ENCODE results near the gene TEN1.
A peak's percentile ranks its signal among the peaks of the same experiment; 100 is the strongest.
"Not testable (repeated sequence)": the region's sequence is repeated elsewhere in the genome, so short reads cannot be mapped to it uniquely, and the experiment has no call there.

TEN1 gene, protein sequence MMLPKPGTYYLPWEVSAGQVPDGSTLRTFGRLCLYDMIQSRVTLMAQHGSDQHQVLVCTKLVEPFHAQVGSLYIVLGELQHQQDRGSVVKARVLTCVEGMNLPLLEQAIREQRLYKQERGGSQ

DNA sequence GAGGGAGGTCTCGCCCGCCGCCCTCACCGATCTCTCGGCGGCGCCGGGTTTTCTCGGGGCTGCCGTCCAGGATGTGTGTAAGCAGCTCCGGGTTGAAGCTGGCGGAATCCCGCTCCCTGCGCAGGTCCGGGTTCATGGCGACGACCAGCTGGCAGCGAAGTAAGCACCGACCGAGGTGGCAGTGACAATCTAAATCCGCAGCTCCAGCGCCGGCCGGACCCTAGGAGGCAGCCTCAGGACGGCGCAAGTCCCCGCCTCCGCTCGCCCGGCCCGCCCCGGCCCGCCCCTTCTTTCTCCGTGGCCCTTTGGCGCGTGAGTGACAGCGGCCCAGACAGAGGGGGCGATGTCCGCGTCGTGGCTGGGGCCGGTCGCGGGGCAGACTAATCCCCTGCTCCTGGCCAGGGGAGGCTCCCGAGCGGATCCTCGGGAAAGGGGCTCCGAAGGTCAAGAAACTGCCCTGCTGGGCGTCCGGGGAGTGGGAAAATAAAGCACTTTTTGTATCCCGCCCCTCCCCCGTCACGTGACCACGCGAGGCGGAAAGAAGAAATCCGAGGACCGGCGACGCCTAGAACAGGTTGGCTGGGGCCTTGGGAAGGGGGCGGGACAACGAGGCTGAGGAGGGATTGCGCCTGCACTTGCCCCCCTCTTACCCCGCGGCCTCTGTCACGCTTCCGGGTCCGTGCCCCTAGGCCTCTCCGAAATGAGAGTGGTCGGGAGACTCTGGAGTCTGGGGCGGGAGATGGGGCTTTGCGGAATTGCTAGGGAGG lies at the start of gene TEN1, which contains the start of gene ACOX1:
Gene TEN1 (plus strand): TSS at position 303 of the 767 bp plus-strand sequence. CDS start 6,953 bp downstream, outside the sequence.
Gene ACOX1 (minus strand): TSS at position 229 of the 767 bp plus-strand sequence. CDS start 93 bp downstream, at position 136.
- DNase-seq: peak; percentile 90

DNA sequence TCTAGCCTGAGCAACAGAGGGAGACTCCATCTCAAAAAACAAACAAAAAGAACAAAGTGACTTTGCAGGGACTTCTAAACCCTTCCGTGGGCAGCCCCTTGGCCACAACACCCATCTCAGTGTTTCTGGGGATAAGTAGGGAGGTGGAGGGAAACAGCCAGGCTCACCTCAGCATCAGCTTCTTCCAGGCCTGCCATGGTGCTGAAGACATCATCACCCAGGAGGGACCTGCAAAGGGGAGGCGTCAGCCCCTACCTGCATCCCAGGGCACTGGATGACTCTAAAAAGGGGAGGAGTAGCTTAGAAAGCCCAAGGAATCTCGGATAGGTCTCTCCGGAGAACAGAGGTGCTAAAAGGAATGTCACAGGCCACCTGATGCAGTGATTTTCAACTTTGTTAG lies 48.0 kb upstream of the TEN1 start:
- DNase-seq: no peak

DNA sequence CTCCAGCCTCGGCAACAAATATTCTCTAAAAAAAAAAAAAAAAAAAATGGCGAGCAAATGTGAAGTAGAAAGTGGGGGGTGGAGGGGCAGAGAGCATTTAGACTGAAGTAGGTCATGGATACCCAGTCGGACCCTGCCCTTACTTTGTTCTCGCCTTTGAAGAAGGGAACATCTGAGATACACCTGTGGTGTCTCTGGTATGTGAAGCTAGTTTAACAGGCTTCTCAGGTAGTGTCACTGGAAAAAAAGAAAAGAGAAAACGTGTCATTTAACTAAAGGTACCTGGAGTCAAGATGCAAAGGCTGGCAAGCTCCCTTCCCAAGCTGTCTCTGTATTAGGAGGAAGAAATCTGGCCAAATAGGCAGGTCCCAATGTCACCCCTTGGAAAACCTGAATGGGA lies 46.2 kb upstream of the TEN1 start:
- DNase-seq: no peak

DNA sequence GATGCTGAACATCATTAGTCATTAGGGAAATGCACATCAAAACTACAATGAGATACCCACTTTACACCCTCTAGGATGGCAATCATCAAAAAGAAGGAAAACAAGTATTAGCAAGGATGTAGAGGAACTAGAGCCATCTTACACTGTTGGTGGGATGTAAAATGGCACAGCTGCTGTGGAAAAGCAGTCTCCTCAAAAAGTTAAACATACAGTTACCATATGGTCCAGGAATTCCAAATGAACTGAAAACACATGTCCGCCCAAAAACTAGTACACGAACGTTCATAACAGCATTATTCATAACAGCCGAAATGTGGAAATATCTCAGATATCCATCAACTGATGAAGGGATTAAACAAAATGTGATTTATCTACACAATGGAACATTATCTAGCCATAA lies 45.2 kb upstream of the TEN1 start:
- no peak for DNase-seq

DNA sequence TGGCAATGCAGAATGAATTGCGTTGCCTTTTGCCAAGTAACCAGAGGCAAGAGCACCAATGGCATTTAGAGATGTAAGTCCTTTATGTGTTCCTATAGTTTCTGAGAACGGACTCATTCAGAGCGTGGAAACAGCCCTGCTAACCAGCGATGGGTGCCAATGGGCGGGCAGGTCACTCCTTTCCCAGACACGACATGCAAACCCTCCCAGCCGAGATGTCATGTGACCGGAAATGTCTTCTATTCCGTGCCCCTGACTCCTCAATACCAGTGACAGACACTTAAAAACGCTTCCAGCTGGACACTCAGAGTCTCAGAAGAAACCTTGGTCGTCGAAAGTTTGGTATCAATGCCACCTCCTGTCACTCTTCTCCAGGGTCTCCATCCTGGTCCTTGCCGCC lies 41.4 kb upstream of the TEN1 start:
- DNase-seq: no peak

DNA sequence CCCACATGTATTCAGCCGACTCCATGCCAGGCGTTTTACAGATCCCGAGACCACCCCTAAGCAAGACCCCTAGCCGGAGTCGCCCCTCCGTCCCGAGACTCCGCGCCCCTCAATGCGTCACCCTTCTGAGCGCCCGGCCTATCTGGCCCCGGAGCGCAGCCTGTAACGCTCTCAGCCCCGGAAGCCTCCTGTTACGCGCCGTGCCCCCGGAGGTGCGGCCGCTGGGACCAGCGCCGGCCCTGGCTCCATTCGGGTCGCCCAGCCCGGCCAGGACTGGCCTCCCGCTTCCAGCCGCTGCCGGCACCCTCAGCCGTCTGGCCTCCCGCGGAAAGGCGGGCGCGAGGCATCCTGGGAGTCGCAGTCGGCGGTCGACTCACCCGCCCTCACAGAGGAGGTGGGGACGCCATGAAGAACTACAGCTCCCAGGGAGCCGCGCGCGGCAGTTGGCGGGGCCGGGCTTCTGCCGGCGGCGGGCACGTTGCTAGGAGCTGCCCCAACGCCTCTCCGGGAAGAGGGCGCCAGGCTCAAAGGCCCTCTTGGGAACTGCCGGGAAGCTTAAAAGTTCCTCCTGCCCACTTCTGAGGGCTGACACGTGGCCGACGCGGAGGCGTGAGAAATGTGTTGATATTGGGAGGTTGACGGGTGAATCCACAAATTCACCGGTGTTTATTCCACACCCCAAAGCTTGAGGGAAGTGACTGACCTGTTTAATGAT lies 38.2 kb upstream of the TEN1 start, which contains the start of gene FBF1:
Gene FBF1 (minus strand): TSS at position 316 of the 715 bp plus-strand sequence. CDS start 2,893 bp downstream, outside the sequence.
- peak; percentile 82 for DNase-seq

DNA sequence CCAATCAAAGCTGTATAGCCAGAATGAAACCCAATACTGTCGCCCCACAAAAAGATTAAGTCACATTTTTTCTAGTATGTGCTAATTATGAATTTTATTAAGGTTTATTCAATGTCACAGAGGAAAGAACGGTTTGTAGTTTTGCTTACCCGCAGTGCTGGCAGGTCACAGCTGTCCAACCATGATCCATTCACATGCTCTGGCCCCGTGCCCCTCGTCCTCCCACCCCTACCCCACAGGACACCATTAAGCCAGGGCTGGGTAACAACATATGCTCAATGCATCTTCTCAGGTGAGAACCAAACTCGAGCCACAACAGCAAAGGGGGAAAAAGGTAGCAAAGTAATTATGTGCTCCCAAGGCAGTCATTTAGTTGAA lies 37.6 kb upstream of the TEN1 start:
- DNase-seq: no peak

DNA sequence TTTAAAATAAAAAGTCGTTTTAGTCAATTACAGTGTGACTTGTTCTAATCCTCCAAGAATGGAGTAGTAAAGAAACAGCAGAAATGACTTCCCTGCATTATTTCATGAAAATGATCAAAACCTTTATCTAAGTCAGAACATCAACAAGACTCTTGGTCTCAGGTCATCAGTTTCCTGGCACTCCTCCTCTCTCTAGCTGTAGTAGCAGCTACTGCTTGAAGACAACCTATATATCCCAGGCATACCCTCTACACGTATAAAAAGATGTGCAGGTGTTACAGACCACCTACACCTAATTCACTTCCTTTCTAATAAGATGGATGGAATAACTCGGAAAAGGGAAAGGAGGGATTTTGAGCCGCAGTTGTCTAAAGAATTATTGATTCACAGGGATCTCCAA lies 36.6 kb upstream of the TEN1 start:
- DNase-seq: no peak

DNA sequence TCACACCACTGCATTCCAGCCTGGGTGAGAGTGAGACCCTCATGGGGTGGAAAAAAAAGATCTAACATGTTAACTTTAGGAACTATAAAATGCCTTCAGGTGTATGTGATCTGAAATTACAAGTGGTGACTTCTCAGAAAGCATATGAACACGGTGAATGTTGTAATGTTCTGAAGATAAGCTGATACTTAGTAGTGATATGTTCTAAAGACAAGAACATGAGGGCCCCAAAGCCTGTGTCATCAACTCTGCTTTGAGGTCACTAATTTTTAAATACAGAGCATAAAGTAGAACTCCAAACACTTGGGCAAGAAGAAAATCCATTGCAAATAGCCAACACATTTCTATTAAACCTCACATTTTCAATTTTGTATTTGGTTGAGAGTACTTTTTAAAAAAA lies 35.5 kb upstream of the TEN1 start:
- DNase-seq: no peak

DNA sequence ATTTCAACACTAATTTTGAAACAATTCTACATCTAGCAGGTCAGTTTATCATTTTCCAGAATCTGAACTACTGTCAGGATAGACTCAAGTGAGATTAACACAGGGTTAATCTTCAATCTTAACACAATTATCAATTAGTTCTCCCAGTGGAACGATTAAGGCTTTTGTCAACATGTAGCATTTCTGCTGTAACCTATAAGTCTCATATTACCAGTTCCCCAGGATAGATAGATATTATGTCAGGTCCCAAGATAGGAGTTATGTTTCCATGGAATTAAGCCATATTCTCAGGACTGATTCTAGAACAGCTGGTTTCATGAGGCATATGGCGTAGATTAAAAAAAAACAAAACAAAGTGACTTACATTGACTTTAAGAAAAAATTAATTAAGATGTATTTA lies 33.8 kb upstream of the TEN1 start:
- DNase-seq: no peak

DNA sequence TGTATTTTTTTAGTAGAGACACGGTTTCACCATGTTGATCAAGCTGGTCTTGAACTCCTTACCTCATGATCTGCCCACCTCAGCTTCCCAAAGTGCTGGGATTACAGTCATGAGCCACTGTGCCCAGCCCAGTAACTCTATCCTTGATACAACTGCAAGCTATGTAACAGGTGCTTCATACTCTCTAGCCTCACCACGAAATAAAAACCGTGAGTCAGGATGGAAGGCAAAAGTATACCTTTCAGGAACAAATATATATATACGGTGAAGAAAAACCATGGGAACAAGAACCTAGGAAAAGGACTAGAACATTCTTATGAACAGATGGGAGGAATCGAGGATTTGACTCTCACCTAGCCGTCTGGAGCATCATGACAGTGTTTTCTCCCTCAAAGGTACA lies 28.6 kb upstream of the TEN1 start:
- DNase-seq: no peak

DNA sequence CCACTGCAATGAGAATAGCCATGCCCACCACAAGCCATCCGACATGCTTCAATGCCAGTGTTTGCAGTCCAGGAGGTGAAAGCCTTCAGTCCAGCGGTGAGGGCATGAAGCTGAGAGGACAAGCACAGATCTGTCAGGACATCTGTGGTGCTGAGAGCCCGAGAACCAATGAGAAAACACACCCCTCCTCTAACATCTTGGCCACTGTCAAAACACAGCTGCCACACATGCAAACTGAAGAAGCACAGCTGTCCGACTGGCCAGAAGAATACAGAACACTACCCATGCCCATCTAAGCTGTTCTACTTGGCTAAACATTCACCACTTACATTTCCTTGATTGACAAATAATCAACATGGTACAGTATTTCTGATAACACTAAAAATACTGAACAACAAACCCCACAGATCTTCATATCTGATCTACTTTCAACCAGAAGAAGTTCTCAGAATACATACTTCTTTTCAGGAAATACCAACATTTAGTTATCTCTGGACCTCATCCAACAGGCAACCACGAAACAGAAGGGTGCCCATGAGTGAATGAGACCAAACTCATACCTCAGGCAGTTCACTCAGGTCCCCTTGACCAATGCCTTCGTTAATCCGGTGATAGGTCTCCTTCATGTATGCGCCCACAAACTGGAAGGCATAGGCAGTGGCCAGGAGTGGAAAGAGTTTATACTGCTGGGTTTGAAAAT lies 28.0 kb upstream of the TEN1 start:
- no peak for DNase-seq

DNA sequence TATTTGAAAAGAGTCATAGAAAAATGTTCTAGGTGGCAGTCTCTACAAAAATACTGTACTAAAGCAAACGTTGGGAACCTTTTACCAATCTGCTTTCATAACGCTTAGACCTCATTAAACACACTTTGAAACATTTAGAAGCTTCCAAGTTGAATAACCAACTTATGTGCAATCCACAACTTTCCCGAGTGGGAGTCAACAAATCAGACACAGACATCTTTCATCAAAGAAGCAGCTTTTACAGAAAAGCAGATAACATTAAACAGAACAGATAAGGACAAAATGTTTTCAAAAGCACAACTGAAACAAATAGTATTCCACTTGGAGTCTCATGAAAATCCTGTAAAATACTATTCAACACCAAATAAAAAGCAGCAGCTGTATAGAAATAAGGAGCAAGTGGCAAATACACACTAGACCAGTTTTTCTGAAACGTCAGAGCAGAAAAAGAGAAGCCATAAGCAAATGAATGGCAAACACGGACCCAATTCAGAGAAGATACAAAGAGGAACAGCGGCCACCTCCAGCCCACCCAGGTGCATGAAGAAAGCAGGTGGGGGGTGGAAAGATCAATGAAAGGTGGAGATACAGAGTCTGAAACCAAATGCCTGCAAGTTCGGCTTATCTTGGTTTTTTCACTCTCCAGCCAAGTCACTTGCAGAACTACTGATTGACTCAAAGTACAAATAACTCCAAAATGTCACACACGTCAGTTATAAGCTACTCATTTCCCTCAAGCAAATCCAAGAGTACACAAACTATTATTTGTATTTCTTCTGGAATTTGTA lies 19.8 kb upstream of the TEN1 start:
- no peak for DNase-seq

DNA sequence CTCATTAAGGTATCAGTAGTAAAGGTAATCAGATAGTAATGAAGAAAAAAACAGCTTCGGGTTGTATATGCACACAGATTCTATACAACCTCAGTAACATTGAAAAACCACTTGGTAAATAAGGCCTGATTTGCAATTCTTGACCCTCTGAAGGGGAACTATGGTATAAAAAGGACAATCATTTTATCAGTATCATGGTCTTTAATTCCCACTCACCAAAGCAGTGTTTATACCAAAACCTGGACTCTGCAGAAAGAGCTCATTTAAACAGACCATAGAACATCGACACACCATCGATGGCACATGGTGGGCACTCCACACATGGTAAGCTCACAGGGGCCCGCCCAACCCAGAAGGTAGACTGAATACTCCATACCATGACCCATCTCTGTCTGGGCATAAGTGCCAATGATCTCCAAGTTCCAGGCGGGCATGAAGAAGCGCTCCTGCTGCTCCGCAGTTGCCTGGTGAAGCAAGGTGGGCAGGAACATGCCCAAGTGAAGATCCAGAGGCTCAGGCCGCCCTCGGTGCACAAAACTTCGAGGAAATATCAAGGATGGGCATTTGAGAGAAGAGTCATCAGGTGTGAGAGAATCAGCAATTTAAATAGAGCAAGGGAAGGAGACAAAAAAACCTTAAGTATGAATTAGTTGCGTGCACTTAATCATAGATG lies 19.1 kb upstream of the TEN1 start:
- no peak for DNase-seq

DNA sequence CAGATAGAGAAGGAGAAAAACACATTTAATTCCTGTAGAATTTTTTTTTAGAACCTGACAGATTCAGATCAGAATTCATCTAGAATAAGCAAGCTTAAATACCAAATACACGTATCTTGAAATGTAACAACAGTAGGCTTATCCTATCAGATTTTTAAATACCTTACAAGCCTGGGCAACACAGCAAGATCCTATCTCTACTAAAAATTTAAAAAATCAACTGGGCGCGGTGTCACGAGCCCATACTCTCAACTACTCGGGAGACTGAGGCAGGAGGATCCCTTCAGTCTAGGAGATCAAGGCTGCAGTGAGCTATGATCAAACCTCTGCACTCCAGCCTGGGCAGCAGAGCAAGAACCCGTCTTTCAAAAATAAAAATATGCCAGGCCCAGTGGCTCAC lies 13.6 kb upstream of the TEN1 start:
- DNase-seq: no peak

DNA sequence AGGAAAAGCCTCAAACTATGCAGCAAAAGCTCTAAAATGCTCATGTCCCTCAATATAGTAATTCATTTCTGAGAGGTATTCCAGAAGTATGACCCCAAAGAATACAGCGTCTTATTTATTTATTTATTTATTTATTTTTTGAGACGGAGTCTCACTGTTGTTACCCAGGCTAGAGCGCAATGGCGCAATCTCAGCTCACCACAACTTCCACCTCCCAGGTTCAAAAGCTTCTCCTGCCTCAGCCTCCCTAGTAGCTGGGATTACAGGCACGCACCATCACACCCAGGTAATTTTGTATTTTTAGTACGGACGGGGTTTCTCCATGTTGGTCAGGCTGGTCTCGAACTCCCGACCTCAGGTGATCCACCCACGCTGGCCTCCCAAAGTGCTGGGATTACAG lies 10.0 kb upstream of the TEN1 start:
- DNase-seq: not testable (repeated sequence)

DNA sequence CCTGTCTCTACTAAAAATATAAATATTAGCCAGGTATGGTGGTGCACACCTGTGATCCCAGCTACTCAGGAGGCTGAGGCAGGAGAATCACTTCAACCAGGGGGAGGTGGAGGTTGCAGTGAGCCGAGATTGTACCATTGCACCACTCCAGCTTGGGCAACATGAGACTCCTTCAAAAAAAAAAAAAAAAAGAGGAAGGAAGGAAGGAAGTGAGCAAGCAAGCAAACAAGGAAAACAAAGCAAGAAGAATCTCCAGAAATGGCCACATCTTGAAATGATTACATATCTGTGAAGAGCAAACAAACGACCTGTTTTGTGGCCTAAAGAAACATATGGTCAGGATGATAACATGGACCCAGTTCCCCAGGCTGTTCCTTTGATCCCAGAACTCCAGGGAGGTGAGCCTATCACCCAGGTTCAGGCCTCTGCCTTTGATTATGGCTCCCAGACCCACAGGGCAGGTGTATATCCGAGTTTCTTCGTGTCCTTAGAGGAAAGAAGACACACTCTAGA lies 9.0 kb upstream of the TEN1 start:
- no peak for DNase-seq

DNA sequence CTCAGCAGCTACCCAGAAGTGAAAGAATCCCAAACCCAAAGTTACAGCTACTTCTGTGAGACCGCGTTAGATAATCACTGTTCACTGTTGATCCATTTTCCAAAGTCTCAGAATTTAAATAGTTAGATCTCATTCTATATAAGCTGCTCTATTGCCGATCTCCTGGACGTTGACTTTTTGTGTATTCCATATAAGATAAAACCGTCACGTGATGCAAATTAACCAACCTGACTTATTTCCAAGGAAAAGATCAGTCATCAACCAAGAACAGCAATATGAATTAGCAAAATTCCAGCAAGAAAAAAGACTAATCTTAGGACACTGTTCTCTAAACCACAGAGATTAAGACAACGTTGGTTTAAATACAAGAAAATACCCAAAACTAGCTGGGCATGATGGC lies 8.4 kb upstream of the TEN1 start:
- DNase-seq: no peak

DNA sequence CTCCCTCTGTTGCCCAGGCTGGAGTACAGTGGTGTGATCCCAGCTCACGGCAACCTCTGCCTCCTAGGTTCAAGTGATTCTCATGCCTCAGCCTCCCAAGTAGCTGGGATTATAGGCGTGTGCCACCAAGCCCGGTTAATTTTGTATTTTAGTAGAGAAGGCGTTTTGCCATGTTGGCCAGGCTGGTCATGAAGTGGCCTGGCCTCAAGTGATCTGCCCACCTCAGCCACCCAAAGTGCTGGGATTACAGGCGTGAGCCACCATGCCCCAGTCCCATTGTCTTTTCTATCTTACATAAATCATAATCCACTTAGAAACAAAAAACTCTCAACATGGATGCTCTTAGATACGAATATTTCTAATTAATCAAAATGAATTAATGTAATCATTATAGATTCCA lies 3.9 kb upstream of the TEN1 start:
- not testable (repeated sequence) for DNase-seq

DNA sequence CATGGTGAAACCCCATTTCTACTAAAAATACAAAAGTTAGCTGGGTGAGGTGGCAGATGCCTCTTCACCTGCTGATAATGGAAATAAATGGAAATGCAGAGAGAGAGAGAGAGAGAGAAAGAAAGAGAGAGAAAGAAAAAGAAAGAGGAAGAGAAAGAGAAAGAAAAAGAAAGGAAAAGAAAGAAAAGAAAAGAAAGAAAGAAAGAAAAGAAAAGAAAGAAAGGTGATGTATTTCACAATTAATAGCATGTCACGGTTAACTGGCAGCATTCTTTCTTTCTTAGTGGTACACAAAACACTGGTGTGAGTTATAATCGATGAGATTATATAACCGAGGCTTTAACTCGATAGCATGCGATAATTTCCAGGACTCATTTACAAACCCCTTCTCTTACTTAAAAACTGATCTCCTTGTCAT lies 3.3 kb upstream of the TEN1 start:
- no peak for DNase-seq

DNA sequence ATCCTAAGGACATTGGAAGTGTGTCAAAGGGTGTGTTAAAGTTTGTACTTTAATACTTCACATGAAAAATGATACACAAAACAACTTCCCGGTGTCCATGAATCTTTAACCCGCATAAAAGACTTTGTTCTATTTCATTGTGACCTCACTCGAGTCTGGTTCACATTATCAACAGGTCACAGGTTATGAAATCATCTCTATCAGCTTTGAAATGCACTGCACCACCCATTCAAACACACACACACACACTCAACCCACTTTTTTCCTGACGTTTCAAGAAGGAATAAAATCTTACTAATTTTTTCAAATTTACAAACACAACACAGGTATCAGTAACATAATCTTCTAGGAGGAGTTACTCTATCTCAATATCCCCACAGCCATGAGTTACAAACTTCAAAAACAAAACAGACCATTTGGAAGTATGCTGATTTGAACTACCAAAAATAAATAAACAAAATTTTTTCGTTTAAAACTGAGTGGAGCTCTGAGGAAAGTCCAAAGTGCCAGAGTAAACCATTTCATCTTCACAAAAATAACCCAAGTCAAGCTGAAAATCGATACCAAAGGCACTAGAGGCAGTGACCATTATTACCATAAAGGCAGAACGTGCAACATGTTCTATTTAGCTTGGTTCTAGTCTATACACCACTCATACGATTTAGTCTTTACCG lies 2.7 kb upstream of the TEN1 start:
- no peak for DNase-seq
